RCC 7860 (cell line): ENCODE data around the gene BTBD9.

Experiments
- DNase-seq: peaks from one replicate; pipeline ENCODE4 v3.0.0-alpha.2; 2015; ENCODE audit warnings: low spot score
- FAIRE-seq: peaks from 2 replicates; lab custom pipeline; 2012; peaks lifted over from hg19 to GRCh38; lab: Jason Lieb, UNC

BTBD9 gene

DNA sequence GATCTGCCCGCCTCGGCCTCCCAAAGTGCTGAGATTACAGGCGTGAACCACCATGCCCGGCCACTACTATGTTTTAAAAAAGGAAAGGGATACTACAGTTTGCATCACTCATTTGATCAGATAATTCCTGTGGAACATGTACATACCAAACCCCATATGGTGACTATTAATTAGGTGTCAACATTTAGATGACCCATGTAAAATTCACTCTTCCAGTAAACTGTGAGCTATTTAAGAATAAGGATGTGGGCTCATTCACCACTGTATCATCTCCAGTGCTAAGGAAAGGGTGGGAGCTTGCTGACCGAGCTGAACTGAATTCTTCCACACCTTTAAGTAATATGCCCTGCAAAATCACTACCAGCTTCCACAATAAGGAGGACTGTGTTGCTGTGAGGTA is 127.5 kb downstream of the BTBD9 start:
- DNase-seq (no peak), FAIRE-seq (no peak)

GRCh38 chr6:38510205-38510604 is 129.5 kb downstream of the BTBD9 start:
- no peak for DNase-seq
- FAIRE-seq, result peak; percentile 28

DNA sequence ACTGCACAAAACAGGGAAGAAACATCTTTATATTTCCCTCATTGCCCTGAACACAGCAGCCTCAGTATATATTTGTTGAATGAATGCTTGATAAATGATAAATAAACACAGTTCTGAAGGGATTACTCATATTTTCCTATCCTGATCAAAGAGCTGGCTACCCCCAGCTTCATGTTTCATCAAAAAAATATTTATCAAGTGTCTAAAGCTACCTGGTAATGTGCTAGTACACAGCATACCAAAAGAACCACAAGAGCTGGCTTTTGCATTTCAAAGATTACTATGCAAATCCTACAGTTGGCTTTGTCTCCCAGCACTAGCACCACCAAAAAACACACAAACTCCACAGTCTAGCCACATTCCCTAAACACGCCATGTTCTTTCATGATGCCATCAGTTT is 130.0 kb downstream of the BTBD9 start:
- no peak for DNase-seq
- no peak for FAIRE-seq

DNA sequence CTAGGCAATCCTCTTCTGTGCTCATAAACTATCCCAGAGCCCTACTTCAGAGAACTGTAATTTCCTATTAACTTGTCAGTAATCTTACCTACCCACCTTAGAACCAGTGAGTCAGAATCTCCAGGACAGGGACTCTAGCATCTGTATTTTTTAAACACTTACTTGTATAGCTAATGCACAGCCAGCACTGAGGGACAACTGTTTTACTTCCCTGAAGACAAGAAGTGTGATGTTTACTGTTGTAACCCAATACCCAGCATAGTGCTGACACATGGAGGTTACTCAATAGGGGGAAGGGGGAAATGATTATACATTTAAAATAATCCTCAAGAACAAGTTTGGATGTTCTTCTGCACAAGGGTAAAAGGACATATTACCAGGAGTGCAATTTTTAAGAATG is 130.8 kb downstream of the BTBD9 start:
- DNase-seq (no peak), FAIRE-seq (no peak)

DNA sequence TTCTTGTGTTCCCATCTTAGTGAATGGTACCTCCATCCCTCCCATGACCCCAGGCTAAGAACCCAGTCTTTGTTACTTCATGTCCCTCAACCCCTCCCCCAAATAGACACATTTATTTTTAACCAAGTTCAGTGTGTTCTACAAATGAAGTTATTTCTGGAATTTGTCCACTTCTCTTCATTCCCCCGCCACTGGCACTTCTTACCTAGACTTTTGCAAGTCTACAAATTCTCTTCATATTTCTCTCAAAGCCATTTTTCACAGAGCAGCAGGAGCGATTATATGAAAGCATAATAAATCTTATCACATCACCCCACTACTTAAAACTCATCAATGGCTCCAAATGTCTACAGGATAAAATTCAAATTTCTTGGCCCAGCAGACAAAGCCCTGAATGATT is 131.4 kb downstream of the BTBD9 start:
- FAIRE-seq (no peak), DNase-seq (no peak)

- no peak for DNase-seq
- FAIRE-seq, result no peak
Observed at GRCh38 chr6:38507173-38507572, 132.6 kb downstream of the BTBD9 start.

GRCh38 chr6:38505826-38506225 is 133.9 kb downstream of the BTBD9 start:
- DNase-seq (no peak), FAIRE-seq (no peak)

DNA sequence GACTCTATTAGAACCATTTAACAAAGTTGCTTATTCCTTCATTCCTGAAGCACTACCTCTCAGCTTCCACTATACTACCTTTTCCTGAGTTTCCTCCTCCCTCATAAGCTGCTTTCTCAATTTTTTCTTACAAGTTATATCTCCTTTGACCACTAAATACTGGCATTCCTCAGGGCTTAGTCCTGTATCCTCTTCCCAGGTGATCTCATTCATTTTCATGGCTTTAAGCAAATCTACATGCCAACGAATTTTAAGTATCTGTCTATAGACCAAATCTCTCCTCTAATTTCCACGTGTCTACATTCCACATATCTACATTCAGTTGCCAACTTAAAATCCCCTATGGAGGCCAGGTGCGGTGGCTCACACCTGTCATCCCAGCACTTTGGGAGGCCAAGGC is 134.7 kb downstream of the BTBD9 start:
- FAIRE-seq, result no peak
- no peak for DNase-seq

DNA sequence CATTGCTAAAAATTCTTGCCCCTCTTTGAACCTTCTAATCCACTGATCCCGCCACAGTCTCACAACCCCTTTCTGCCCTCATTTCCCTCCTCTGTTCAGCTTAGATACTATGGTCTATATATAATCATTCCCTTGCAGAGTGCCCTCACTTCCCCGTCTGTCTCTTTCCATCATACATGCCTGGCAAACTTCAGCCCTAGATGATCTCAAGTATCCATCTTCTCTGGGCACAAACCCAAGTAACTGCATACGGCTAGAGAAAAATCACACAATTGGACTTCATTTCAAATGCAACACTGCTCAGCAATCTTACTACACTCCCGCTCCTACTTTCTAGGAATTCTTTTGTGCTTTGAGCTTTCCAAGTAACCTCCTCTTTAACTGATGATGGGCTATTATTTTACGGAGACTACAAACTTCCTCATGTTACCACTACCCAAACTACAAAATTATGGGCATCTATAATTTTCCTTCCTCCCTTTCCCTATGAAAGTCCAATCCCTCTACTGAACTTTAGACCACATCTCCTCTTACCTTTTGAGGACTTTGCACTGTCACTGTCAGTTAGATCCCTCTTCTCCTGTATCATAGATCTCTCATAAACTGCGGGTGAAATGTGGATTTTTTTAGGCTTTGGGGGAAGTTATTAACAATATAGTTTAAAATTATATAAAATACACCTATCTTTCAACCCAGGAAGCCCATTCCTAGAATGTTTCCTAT is 135.6 kb downstream of the BTBD9 start:
- DNase-seq (no peak), FAIRE-seq (no peak)

GRCh38 chr6:38503032-38503773 is 136.5 kb downstream of the BTBD9 start:
- DNase-seq (no peak), FAIRE-seq (no peak)

- FAIRE-seq (no peak), DNase-seq (no peak)
Observed at GRCh38 chr6:38502423-38502822, 137.3 kb downstream of the BTBD9 start.

DNA sequence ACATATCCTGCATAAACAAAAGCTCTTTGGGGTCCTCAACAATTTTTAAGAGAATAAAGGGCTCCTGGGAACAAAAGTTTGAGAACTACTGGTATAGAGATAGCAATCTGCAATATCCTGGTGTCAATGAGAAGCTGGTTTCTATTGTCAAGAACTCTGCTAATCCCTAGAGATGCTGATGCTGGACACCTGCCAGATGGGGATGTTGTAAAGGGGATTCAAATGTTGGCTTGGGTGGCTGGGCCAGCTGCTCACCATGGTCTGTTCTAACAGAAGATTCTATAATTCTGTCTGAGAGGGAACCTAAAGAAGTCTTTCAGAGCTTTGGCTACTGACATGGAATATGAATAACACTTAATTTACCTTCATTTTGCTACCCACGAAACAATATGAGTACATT is 137.8 kb downstream of the BTBD9 start:
- DNase-seq, result no peak

DNA sequence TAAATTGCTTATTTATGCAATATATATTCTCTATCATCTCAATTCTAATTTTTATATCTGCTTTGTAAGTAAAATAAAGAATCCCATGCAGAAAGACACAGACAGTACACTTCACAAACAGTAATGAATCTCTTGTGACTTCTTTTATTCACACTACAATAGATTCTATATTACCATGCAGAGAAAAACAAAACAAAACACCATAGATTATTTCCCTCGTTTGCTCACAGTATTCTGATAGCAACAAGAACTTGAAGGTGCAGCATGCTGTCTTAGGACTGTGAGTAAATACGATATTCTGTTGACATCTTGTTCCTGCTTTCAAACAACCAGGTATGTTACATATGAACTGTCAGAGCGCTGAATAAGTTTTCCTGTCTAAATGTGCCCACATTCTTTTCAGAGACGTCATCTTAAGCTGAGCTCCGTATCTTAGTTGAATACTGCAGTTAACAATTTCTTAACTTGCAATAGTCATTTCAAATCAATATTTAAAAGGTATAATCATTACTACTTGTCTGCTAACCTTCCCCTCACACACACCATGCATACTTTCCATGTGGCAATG is 140.1 kb downstream of the BTBD9 start:
- no peak for FAIRE-seq
- no peak for DNase-seq

More for the DNA sequence above, 137.8 kb downstream of the BTBD9 start:
- no peak for FAIRE-seq

DNA sequence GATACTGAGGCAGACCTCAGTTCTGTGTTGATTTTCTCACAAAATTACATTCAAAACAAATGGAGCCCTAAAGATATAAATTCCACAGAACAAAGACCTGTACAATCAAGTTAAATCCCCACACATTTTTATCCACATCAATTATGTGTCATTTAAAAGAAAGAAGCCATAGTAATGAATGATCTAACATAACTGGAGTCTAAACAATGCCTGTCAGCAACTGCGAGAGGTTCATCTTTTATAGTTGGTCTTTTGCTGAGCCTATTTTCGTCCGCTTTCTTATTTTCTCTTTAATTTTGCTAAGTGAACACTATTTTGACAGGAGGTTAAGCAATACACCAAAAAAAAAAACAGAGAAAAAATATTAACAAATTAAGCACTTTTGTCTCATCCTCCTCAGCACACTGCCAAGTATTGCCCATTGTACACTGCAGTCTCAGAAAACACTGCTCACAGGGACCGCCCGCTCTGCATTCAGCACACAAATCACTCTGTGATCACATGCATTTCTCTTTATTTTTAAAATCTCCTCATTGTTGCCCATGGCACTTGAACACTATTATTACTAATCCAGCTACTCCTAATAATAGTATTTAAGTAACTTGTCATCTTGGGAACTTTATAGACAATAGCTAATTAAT is 140.8 kb downstream of the BTBD9 start:
- DNase-seq, result no peak

DNA sequence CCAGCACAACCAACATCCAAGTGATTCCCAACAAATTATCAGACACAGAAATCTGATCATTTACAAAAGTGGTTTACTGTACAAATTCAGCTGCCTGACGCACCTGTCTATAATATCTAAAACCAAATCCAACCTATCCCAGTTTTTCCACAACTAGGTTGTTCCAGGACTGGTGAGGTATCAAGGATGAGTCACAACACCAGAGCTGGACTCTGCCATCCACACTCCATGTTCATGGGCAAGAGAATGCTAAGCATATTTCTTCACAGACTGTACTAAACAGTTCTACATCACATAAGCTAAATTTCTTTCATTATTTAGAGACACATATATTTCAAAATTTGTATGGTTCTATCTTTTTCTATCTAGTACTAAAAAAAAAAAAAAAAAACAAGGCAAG is 141.6 kb downstream of the BTBD9 start:
- no peak for DNase-seq
- FAIRE-seq, result no peak

More for the DNA sequence above, 140.8 kb downstream of the BTBD9 start:
- no peak for FAIRE-seq

GRCh38 chr6:38497546-38497945 is 142.2 kb downstream of the BTBD9 start:
- DNase-seq, result no peak
- FAIRE-seq, result no peak

GRCh38 chr6:38495922-38496635 is 143.7 kb downstream of the BTBD9 start:
- FAIRE-seq (no peak), DNase-seq (no peak)

DNA sequence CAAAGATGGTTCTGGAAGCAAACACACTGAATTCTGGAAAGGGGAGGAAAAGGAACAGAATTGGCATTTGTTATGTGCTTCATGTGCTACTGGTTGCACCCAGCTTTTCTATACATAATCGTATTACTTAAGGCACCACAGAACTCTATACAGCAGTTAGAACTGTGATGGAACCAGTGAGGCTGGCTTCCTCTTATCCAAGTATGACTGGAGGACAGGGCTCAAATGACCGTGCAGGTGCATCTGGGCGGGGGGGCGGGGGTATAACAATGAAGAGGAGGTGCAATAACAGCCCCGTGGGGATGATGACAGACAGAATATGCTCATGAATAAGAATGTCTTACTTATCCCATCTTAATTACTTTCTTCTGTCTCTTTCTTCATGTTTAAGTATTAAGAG is 144.2 kb downstream of the BTBD9 start:
- FAIRE-seq (no peak), DNase-seq (no peak)

GRCh38 chr6:38493931-38494547 is 145.7 kb downstream of the BTBD9 start:
- peak; percentile 46 for DNase-seq
- FAIRE-seq, result peak; percentile 82

DNA sequence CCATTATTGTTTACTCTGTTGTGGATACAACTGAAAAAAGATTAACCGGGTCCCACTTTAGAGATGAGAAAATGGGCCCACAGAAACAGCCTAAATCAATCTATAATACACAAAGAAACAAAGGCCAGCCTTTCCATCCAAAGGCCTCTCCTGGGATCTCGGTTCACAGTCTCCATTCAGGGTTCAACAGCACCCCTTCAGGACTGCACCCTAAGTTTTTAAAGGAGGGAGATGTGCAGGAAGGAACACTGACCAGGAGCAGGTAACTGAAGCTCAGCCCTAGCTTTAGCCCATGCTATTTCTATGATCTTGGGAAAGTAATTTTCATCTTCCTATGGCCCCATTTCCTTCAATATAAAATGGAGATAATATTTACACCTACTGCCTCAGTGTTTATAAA is 147.7 kb downstream of the BTBD9 start:
- FAIRE-seq, result no peak
- DNase-seq, result no peak

DNA sequence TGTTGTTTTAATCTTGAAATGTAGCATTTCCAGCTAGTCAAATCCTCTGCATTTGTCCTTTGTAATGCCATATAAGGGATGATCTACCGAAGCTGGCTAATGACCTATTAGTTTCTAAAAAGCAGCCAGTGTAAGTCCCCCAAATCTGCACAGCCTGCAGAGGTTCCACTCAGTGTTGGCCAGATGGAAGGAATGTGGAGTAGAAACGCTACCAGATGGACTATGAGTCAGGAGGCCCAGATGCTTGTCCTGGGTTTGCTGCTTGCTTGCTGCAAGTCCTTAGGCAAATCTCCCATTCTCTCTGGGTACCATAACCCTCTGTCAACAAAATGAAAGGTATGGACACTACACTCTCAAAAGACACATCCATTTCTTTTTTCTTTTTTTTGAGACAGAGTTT is 149.8 kb downstream of the BTBD9 start:
- FAIRE-seq (no peak), DNase-seq (no peak)
